AG09309 (cell line): ENCODE data around the gene GCN1.

ENCODE experiments used
- DNase-seq: peaks from one replicate; pipeline ENCODE4 v3.0.0-alpha.2; 2010; ENCODE audit warnings: low read depth
- H3K4me3 ChIP-seq: 2 replicates; pipeline ENCODE4 v1.5.1; 2011; ENCODE audit warnings: mild to moderate bottlenecking, low read depth, low read length, moderate library complexity; ENCODE audit not compliant: control insufficient read depth
- TF ChIP-seq, protein P1 (sequence below): IDR thresholded peaks from 2 replicates; pipeline ENCODE4 v1.5.1; 2011; ENCODE audit warnings: mild to moderate bottlenecking, low read depth, low read length, inconsistent platforms; ENCODE audit not compliant: insufficient read depth, control insufficient read depth; ENCODE audit errors: missing control alignments

The GCN1 gene

DNA sequence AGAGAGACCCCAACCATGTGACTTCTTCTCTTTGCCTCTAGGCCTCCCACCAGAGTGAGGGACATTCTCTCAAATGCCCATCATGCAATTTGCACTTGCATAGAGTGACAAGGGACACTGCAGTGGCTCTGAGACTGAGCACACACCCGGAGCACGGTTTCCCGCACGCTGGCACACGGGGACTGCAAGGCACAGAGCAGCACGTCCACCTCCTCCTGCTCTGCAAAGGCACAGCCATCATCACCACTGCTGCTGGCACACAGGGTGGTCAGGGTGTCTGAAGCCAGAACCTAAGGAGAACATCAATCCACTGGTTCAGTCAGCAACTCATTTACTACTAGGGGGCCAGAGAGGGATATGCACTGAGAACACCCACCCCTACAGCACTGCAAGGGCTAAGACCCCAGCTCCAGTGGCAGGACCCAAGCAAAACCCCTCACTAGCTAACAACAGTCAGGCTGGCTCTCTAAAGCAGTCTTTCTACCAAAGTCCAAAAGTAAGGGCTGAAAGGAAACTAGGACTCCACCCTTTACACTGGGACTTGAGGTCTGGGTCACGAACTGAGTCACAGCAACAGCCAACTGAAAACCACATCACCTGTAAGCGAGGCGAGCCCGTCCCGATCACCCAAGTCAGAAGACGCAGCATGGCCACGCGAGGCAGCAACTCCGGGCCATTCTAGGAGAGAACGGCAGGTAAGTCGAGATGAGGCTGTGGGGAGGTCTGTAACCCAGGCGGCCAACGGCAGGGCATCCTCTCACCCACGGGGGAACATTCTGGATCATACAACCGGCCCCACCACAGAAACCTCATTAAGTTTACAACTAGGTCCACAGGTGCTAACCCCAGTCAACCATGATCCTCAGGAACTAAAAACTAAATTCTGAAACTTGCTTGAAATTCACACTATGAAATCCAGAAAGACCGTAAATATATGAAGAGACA lies 37.9 kb downstream of the GCN1 start:
- no peak for DNase-seq
- H3K4me3 ChIP-seq: no peak overlapping the region
- TF ChIP-seq, protein P1, sequence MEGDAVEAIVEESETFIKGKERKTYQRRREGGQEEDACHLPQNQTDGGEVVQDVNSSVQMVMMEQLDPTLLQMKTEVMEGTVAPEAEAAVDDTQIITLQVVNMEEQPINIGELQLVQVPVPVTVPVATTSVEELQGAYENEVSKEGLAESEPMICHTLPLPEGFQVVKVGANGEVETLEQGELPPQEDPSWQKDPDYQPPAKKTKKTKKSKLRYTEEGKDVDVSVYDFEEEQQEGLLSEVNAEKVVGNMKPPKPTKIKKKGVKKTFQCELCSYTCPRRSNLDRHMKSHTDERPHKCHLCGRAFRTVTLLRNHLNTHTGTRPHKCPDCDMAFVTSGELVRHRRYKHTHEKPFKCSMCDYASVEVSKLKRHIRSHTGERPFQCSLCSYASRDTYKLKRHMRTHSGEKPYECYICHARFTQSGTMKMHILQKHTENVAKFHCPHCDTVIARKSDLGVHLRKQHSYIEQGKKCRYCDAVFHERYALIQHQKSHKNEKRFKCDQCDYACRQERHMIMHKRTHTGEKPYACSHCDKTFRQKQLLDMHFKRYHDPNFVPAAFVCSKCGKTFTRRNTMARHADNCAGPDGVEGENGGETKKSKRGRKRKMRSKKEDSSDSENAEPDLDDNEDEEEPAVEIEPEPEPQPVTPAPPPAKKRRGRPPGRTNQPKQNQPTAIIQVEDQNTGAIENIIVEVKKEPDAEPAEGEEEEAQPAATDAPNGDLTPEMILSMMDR: no peak

DNA sequence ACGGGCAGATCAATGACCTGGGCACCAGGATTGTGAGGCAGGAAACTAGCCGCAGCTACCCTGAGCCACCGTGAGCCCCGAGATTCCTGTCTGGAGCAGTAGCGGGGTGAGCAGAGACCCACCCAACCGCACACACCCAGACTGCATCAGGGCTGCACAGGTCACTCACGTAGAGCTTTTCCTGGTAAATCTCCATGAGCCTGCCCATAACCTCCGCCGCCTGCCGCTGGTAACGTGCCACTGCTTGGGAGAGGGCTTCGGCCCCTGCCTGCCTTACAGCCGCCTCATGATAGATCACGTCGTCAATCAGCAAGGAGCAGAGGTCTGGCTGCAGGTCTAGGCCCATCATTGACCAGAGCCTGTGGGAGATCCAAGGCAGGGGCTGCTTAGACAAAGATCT lies 39.4 kb downstream of the GCN1 start:
- TF ChIP-seq, protein P1: no peak
- DNase-seq: no peak
- H3K4me3 ChIP-seq: no peak overlapping the region

DNA sequence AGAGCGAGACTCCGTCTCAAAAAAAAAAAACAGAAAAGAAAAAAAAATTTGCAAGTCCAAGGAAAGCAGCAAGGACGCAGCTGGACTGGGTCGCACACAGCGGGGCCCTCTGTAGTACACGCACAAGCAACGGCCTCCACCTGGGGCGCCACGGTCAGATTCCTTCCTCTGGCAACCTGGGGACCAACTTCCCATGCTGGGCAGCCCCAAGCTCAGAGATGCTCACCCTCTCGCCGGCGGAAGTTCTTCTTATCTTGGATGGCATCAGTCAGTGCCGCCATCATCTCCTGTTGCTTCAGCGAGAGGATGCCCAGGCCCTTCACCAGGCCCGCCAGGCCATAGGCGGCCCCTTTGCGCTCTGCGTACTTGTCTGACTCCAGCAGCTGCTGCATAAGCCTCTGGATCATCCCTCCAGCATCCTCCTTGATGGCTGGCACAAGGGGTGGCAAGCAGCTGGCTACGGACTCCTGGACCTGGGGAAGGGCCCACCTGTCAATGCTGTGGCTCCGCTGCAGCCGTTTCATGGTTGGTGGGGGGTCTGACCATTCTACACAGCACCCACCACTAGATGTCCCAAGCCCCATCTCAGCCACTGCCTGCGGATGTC lies 43.5 kb downstream of the GCN1 start:
- TF ChIP-seq, protein P1: no peak
- DNase-seq: no peak
- no peak overlapping the region for H3K4me3 ChIP-seq

DNA sequence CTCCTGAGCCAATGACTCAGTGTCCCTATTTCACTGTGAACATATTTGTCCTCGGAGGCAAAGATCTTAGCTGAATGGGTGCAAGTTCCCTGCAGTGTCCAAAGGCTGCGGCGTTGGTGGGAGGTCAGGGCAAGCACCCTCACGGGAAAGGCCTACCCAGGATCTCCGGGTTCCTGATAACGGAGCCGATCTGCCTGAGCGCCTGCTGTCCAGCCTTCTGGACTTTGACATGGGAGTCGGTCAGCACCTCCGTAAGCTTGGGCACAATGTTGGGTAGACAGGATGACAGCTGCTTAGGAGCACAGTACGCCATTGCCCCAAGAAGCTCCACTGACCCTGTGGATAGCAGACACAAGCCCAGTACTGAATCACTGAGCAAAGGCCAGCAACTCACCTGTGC lies 46.5 kb downstream of the GCN1 start:
- no peak for DNase-seq
- TF ChIP-seq, protein P1: no peak
- no peak overlapping the region for H3K4me3 ChIP-seq

GRCh38 chr12:120145164-120145563 lies 49.4 kb downstream of the GCN1 start:
- DNase-seq: no peak
- TF ChIP-seq, protein P1: no peak
- no peak overlapping the region for H3K4me3 ChIP-seq

GRCh38 chr12:120144215-120144614 lies 50.3 kb downstream of the GCN1 start:
- TF ChIP-seq, protein P1: no peak

More at GRCh38 chr12:120144215-120144614, 50.3 kb downstream of the GCN1 start:
- no peak overlapping the region for H3K4me3 ChIP-seq
- no peak for DNase-seq
